GM19463 (cell line): ENCODE measurements around the gene NIFK.
"Not testable (repeated sequence)": the region's sequence is repeated elsewhere in the genome, so short reads cannot be mapped to it uniquely, and the experiment has no call there.

Source experiments
- ATAC-seq: cut with Tn5 transposase; IDR thresholded peaks from one replicate; pipeline ENCODE4 v1.9.1; 2021; ENCODE audit warnings: mild to moderate bottlenecking, moderate library complexity; ENCODE audit not compliant: unreplicated experiment

The NIFK gene

DNA sequence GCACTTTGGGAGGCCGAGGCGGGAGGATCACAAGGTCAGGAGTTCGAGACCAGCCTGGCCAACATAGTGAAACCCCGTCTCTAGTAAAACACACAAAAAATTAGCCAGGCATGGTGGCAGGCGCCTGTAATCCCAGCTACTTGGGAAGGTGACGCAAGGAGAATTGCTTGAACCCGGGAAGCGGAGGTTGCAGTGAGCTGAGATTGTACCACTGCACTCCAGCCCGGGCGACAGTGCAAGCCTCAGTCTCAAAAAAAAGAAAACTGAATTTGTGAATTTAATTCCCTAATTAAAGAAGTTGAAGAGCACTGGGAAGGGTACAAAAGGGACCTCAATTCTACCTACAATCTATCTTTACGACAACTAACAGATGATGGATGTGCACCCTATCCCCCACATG, 2.1 kb downstream of the NIFK start:
- not testable (repeated sequence) for ATAC-seq

GRCh38 chr2:121731366-121731765, 5.3 kb downstream of the NIFK start:
- no peak for ATAC-seq

- no peak for ATAC-seq
These were observed 8.7 kb downstream of the NIFK start for GRCh38 chr2:121727950-121728349.

DNA sequence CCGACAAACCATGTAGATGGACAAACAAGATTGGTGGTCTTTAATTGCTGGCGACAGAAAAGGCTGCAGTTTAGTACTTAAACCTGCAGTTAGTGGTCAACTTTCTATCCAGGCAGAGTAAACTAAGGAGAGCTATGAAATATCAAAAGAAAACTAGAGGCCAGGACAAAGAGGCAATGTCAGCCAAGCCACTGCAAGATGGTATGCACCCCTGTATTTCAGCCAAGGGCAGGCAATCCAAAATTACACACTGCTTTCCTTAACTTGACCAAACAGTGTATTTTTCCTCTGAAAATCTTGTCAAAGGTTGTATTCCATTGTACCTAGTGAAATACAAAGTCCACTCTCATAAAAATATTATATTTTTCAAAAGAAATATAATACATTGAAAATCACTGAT, 9.3 kb downstream of the NIFK start:
- no peak for ATAC-seq

DNA sequence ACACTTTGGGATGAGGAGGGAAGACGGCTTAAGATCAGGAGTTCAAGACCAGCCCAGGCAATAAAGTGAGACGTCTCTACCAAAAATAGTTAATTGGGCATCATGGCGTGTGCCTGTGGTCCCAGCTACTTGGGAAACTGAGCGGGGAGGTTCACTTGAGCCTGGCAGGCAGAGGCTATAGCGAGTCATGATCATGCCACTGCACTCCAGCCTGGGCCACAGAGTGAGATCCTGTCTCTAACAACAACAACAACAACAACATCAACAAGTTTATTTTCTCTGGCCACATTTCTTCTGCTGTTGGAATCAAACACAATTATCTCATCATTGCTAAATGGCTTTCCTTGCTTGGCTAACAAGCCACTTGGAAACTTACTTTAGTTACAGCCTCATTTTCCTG, 13.4 kb downstream of the NIFK start:
- no peak for ATAC-seq

- ATAC-seq = no peak
These were observed 14.2 kb downstream of the NIFK start for GRCh38 chr2:121722479-121722878.

DNA sequence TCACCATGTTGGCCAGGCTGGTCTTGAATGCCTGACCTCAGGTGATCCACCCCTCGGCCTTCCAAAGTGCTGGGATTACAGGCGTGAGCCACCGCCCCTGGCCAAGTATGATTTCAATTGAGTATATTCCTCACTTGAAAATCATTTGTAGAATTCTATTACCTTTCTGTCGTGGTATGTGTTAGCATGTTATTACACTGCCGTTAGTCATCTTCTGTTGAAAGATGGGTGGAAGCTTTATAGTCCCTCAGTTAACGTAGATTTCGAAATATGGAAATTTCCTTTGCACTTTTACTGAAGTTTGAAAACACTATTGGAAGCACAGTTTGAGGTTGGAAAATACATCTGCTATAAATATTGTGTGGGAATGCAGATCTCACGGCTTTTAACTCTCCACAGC, 14.7 kb downstream of the NIFK start:
- ATAC-seq = no peak

- ATAC-seq = no peak
These were observed 19.1 kb downstream of the NIFK start for GRCh38 chr2:121717529-121717928.

DNA sequence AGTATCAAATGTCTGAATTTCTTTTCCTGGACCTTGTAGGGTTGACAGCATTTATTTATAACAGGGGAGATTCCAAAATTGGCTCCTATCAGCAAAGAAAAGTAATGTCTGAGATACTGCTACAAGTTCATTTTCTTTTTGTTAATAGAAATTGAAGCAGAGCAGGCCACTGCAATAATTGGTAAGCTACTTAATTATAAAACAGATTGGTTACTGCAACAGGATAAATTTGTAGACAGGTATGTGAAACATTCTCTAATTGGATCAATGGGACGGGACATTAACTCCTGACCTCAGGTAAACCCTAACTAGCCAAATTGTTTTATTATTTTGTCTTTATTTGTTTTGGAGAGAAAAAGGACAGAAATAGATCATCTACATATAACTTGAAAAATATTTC, 20.5 kb downstream of the NIFK start:
- ATAC-seq = no peak

DNA sequence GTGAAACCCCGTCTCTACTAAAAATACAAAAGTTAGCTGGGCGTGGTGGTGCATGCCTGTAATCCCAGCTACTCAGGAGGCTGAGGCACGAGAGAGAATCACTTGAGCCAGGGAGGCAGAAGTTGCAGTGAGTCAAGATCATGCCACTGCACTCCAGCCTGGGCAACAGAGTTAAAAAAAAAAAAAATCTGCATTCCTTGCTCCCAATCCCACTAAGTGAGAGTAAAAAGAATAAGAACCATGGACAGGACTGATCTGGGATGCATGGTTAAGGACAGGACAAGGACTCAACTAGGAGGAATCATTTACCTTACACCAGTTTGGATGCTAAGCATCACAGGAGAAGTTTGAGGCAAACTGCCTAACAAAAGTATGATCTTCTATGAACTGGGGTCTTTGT, 25.2 kb downstream of the NIFK start:
- ATAC-seq = not testable (repeated sequence)

DNA sequence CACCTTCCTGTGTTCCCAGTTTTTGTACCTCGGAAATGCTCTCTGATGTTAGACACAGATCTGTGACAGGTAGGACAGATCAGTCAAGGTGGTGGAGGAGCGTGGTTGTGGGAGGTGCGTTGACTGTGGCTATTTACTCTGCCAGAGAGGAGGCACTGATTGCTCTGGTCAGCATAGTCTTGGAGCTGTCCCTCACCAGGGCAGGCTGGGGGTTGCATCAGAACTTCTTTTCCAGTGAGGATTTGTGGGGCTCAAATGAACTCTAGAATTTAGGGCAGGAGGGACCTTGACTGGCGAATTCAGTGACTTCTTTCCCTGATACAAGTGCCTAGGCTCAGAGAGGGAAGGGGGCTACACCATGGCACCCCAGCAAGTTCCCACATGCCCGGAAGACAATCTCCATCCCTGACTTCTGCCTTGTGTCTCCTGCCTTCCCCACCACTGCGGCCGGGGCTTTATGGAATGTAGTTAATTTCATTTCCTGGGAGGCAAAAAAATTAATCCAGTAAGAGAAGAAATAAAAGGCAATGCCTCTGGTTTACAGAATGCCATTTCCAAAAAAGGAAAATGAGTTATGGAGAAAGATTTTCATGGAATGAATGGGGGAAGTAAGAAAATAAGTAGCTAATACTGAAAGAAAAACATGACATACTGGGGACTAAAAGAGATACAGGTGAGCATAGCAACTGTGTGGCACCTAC, 26.1 kb downstream of the NIFK start:
- no peak for ATAC-seq

DNA sequence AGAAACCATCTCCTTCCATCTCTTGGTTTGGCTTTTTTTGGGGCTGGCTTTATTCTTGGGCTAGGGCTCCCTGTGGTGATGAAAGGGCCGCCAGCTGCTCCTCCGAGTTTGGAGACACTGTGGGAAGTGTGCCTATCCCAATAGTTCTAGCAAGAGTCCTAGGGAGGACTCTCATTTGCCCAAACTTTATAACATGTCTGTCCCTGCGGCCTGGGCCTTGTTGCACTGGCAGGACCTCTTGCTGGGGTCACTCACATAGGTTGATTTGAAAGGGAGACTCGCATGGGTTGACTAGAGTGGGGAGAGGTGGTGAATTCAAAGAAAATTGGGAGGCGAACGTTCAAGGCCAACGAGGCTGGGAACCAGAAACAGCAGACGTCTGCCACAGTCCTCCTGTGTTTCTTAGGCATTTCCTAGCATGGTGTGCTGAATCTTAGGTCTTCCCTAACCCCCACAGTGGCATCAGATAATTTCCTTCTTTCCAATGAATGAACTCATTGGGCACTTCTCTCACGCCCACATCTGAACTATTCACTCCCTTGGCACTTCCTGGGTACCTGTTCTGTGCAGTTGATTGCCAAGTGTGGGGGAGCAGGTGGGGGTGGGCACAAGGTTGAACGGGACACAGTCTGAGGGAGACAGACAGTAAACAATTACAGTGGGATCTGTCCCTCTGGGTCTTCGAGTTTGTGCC, 26.8 kb downstream of the NIFK start:
- no peak for ATAC-seq

DNA sequence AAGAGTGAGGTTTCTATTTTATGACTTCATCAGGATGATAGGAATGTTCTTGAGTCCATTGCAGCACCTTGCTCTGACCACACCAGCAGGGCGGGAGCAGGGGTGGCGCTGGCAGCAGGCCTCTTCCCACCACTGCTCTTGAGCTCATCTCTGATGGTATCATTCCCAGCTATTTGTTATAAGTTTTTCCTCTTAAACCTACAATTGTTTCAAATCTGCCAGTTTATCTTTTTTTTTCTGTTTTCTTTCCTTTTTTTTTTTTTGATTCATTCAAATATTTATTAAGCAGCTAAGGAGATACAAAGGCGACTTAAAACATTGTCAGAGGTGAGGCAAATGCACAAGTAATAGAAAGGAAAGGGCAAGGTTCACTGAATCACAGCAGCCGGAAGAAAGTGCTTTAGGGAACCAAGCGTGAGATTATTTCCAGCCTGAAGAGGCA, 28.7 kb downstream of the NIFK start:
- ATAC-seq = no peak

DNA sequence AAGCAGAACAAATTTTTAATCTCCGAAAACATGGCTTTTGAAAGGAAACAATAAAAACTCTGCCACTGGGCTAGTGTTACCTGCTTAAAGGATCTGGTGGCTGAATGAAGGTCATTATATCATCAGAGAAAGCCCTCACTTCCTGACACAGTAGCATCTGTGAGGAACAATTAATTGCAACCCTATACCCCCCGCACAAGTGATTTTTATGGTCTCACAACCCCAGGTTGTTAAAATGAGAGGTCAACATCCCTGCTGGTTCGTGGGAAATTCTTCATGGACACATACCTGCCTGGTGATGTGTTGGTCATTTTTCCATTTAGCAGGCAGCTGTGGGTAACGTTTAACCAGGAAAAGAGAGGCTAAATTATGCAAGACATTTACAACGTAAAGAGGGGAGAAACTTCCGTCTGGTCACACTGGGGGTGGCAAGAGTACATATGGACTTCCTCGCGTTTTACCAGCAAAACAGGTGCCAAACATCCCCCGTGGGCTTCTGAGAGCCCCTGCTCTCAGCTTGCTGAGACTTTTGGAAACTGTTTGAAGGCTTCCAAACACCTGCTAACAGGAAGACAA, 29.2 kb downstream of the NIFK start:
- no peak for ATAC-seq

GRCh38 chr2:121705958-121706357, 30.7 kb downstream of the NIFK start:
- no peak for ATAC-seq

DNA sequence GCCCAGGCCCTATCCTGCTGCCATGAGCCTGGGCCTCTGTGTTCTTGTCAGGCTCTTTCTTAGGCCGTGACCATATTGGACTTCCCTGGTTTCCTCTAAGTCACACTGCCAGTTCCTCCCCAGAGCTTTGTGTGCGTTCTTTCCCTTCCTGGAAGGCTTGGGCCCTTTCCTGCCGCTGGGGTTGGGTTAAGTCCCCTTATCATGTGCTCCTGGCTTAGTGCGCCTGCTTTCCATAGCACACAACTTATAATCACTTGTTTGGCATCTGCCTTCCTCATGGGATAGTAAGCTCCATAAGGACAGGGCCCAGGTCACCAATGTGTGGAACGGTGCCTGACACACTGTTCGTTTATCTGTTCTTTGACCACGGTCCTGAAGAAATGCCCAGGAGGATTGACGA, 31.3 kb downstream of the NIFK start:
- ATAC-seq = no peak

DNA sequence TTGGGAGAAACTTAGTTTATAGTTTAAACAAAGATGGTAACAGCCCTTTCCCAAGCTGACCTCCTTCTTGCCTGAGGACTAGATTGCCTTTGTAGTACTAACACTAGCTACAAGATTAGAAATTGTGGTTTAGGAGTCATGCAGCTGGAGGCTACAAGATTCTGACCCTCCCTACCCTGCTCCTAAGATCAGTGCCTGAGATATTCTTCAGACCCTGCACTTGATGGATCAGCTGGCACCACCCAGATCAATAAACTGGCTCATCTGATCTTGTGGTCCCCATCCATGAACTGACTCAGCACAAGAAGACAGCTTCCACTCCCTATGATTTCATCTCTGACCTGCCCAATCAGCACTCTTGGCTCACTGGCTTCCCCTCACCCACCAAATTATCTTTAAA, 34.9 kb downstream of the NIFK start:
- not testable (repeated sequence) for ATAC-seq

DNA sequence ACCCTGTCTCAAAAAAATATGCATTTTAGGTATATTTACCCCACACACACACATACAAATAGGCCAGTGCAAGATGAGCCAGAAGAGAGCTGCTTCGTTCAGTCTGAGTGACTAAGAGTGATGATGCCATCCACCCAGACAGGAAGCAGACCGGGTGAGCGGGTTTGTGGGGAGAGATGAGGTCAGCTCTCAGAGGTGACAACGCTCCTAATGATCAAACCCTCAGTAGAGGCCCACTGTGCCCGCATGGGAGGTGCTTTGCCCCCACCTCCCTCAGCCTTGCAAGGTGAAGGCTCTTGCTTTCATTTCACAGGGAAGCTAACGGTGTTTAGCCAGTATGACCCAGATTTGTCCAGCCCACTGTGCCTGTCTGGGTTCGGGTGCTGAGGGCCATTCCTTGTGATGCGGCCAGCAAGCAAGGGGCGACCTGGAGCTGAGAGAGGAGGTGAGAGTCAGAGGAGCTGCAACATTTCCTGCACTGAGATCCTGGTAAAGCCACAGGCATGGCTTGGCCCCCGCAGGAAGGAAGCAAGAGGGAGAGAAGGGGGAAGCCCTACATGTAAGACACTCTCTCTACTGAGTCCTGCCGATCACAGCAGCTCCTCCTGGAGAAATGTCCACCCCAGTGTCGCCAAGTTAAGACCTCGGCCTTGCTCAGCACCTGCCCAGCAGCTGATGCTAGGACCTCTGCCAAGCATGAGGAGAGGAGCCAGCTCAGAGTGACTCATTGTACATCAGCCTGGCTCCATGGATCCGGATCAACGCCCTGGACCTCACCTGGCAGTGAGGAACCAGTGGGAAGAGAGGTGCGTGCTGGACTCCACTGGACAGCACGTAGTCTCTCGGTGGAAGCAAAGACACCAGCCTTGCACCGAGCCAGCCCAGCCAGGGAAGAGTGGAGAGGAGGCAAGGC, 37.0 kb downstream of the NIFK start:
- ATAC-seq = peak; percentile 99

- no peak for ATAC-seq
These were observed 38.3 kb downstream of the NIFK start for GRCh38 chr2:121698318-121698930.

DNA sequence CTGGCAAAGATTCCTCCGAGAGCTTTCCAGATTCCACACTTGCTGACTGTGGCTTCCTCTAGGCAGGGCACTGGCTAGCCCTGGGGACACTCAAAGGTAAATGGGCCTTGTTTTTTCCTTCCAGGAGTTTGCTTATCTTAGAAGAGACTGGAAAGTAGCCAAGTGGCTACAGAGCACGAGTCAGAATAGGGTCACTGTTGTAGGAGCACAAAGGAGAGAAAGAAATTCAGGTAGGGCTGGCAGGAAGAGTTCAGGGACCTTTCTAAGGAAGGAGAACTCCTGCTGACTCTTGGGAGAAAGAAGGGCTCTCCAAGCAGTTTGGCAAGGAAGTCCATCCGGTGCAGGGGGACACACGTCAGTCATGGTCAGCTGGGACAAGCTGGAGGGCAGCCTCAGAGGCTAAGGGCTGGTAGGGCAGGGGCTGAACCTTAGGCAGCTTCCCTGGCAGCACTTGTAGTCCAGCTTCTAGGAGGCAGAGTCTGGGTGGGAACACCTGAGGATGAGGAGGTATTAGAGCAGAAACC, 39.5 kb downstream of the NIFK start:
- no peak for ATAC-seq
